GM23248 (cell line): ENCODE data around the gene CALHM2.

ENCODE experiments used
- EZH2 ChIP-seq: fragments of 200-600 bp; sonication (generic); IDR thresholded peaks from 2 replicates; pipeline ENCODE4 v1.6.1; 2018; ENCODE audit warnings: antibody characterized with exemption, mild to moderate bottlenecking; ENCODE audit not compliant: insufficient read depth, poor library complexity, severe bottlenecking
- EZH2phosphoT487 ChIP-seq: fragments of 200-600 bp; sonication (generic); IDR thresholded peaks from 2 replicates; pipeline ENCODE4 v1.6.1; 2018; ENCODE audit warnings: antibody characterized with exemption, moderate library complexity, mild to moderate bottlenecking, low read depth; ENCODE audit not compliant: insufficient read depth

DNA sequence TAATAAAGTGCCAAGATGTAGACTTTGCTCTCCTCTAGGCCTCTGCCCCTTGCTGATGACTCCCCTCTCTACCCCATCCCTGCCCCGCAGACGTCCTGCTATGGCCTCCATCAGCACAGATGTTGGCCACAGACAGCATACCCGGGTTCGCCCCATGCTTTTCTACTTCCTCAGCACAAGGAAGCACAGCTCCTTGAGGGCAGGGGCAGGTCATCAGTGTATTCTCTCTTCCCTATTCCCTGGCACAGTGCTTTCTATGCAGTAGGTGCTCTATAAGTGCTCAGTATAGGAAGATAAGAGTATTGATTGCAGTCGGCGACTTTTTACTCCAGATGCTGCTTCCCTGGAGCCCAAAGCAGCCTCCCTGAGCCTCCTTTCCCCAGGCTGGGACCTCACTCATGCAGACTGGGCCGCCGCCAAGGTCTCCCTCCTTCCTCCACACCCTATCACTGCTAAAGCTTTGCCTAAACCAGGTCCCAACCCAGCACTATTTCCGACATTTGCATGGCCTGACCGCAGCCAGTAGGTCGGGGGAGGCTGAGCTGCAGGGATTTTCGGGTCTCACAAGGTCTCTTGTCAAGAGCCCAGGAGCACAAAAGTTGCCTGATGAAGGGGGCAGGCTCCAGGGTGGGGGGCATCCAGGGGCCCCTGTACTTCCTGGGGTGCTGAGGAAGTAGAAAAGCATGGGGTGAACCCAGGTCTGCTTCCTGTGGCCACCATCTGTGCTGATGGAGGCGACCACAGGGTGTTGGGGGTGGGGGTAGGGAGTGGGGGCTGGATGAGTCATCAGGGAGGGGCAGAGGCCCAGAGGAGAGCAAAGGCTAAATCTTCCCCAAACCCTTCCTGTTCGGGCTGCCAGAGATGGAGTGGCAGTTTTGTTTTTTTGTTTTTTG, 18.8 kb upstream of the CALHM2 start:
- TF ChIP-seq EZH2 = no peak
- TF ChIP-seq EZH2phosphoT487 = no peak
